ENCODE data around the gene ADAMTS18.
"Not testable (repeated sequence)": the region's sequence is repeated elsewhere in the genome, so short reads cannot be mapped to it uniquely, and the experiment has no call there.

Gene ADAMTS18

DNA sequence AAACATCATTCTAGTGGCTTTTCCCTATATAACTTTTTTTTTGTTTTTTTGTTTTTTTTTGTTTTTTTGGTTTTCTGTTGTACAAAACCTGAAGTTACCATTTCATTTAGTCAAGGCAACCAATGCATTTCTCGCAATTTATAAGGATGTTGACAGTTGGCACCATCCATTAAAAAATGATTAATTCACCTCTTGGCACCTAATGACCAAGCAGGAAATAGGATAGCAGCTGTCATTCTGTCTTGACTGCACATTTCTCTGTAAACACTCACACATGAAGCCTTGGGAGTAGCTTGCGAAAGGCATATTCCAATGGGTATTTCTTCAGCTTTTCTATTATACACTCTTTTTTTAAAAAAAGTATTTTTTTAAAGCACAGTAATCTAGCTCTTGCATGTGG lies 158.2 kb downstream of the ADAMTS18 start:
- DNase-seq, result no peak

DNA sequence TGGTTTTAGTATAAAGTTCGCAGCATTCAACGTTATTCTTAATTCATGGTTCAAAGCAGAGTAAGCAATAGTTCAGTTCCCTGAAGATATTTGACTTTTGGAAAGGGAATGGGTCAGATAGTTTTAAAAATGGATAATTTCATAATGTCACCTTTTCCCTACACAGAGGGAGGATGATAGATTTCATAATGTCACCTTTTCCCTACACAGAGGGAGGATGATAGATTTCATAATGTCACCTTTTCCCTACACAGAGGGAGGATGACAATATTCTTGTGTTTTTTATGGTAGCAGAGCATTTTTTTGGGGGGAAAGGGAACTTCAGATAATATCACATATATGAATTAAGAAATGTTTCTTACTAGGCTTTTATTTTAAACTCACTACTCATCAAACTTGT lies 159.5 kb downstream of the ADAMTS18 start:
- not testable (repeated sequence) for DNase-seq

DNA sequence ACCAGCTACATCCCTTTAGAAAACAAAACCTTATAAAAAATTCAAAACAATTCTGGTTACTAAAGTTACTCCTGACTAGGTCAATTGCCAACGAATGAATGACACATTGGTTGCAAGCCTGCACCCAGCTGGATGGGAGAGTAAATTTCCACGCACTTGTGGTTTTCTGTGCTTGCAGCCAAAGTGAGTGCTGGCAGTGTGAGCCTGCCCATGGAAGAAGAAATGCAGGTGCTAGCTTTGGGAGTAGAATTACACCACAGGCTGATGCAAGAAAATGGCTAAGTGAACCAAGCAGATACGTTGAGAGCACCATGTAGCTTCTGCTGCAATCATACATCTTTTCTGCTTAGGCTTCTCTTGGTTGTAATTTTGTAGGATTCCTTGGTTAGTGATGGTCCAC lies 161.0 kb downstream of the ADAMTS18 start:
- DNase-seq, result no peak

- no peak for DNase-seq
These were observed 163.1 kb downstream of the ADAMTS18 start for GRCh38 chr16:77271532-77272426.

GRCh38 chr16:77266185-77266584 lies 168.6 kb downstream of the ADAMTS18 start:
- DNase-seq, result not testable (repeated sequence)

DNA sequence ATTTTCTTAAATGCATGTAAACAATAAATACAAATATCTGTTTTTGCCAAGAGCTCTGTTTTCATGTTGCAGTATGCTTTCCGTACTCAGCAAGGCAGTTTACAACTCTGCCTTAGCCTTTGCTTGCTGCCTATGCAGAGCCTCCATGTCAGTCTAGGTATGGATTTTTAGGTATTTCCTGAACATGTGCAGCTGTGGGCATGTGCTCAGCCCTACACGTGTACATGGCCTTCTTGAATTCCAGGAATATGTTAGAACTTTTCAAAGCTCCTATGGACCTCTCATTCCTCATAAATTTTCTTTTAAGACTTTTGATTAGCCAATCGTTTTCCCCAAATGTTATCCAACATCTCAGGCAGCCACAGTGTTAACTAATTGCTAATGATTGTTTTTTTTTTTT lies 171.9 kb downstream of the ADAMTS18 start:
- DNase-seq, result no peak

DNA sequence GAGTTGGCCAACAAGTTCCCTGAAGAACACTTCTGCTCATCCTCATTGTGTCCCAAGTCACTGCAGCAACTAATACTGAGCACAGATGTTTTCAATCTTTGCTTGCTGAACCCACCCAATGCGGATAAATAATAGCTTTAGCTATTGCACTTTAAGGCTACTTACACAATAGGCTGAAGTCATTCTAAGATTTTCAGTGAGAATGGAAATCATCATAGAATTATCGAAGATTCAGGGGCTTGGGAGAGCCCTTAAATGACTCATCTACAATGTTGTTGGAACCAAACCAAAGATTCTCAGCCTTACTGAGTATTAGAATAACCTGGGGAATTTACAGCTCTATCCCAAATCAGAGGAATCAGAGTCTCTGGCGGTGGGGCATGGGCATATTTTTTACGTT lies 184.4 kb downstream of the ADAMTS18 start:
- no peak for DNase-seq

- DNase-seq, result no peak
These were observed 188.7 kb downstream of the ADAMTS18 start for GRCh38 chr16:77246150-77246549.

DNA sequence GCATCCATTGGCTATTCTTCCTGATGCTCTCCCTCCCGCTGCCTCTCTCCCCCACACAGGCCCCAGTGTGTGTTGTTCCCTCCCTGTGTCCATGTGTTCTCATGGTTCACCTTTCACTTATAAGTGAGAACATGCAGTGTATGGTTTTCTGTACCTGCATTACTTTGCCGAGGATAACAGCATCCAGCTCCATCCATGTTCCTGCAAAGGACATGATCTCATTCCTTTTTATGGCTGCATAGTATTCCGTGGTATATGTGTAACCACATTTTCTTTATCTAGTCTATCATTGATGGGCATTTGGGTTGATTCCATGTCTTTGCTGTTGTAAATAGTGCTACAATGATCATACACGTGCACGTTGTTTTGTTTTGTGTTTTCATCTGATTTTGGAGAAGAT lies 192.4 kb downstream of the ADAMTS18 start:
- not testable (repeated sequence) for DNase-seq

DNA sequence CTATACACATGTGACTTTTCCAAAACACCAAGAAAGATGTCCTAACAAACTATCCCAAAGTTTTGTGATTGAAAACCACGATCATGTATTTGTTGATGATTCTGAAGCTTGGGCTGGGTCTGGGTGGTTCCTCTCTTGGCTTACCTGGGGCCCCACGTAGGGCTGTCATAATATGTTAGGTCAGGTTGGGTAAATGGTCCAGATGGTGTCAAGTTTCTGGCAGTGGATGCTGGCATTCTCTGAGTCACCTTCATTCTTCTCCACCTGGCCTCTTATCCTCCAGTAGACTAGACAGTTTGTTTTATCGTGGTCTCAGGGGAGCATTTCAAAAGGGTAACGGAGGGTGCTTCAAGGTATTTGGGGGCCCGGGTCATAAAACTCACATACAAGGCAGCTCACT lies 196.2 kb downstream of the ADAMTS18 start:
- no peak for DNase-seq

GRCh38 chr16:77236063-77236511 lies 198.7 kb downstream of the ADAMTS18 start:
- DNase-seq, result peak; percentile 80 to 86

DNA sequence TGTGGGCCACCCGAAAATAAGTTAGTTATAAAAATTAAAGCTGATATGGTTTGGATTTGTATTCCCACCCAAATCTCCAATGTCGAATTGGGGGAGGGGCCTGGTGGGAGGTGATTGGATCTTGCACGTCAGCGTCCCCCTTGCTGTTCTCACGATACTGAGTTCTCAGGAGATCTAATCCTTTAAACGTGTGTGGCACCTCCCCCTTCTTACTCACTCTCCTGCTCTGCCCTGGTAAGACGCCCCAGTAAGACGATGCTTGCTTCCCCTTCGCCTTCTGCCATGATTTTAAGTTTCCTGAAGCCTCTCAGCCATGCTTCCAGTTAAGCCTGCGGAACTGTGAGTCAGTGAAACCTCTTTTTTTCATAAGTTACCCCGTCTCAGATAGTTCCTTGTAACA lies 200.2 kb downstream of the ADAMTS18 start:
- DNase-seq, result no peak

- no peak for DNase-seq
These were observed 200.9 kb downstream of the ADAMTS18 start for GRCh38 chr16:77233799-77234519.

Data from stimulated activated CD4-positive, alpha-beta T cell treated with anti-CD3 and anti-CD28 coated beads, Interleukin-4, amount 100 ng/mL, for 4 hours (primary cell).